DOHH2 (cell line): ENCODE data around the gene ACSS2.

Source experiments
- EZH2phosphoT487 ChIP-seq: fragments of 200-600 bp; sonication (generic); IDR thresholded peaks from 2 replicates; pipeline ENCODE4 v1.6.1; 2017; ENCODE audit warnings: borderline replicate concordance, mild to moderate bottlenecking, antibody characterized with exemption, low read length, moderate library complexity, mixed read lengths
- TF ChIP-seq, protein P1 (sequence below): fragments of 200-600 bp; sonication (generic); IDR thresholded peaks from one replicate; pipeline ENCODE4 v1.5.1; 2014; ENCODE audit warnings: antibody characterized with exemption, mild to moderate bottlenecking, low read depth, low read length; ENCODE audit not compliant: poor library complexity, severe bottlenecking

DNA sequence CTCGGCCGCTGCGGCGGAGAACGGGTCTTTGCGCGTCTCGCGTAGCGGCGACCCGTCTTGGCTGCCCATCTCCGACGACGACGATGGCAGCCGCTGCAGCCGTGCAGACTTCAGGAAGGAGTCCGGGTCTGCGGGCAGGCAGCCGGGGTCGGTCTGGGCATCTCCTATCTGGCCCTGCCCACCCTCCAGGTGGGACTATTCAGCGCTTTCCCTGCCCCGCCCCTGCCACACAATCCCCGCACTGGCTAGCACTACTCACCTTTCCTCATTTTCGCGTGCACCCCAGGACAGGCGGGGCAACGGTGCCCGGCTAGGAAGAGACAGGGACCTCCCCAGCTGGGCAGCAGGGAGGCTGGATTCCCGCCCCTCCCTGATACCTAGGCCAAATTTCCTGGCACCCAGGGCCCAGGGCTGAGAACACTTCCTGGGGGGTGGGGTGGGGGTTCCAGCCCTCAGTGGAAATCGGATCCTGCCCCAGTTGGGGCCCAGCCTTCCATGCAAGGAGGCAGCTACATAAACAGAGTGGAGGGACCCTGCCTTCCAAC, 12.9 kb upstream of the ACSS2 start:
- TF ChIP-seq, protein P1, sequence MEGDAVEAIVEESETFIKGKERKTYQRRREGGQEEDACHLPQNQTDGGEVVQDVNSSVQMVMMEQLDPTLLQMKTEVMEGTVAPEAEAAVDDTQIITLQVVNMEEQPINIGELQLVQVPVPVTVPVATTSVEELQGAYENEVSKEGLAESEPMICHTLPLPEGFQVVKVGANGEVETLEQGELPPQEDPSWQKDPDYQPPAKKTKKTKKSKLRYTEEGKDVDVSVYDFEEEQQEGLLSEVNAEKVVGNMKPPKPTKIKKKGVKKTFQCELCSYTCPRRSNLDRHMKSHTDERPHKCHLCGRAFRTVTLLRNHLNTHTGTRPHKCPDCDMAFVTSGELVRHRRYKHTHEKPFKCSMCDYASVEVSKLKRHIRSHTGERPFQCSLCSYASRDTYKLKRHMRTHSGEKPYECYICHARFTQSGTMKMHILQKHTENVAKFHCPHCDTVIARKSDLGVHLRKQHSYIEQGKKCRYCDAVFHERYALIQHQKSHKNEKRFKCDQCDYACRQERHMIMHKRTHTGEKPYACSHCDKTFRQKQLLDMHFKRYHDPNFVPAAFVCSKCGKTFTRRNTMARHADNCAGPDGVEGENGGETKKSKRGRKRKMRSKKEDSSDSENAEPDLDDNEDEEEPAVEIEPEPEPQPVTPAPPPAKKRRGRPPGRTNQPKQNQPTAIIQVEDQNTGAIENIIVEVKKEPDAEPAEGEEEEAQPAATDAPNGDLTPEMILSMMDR = no peak
- no peak for TF ChIP-seq EZH2phosphoT487
